Measurements from ENCODE around the gene ETV7. TPM values are rescaled to one million over a fixed set of nuclear protein-coding genes. Genes with fewer than 3 reads are reported as not detected.
A peak's percentile ranks its signal among the peaks of the same experiment; 100 is the strongest.

ETV7 gene
- total RNA-seq, 1 donor from 2014 or later = 0.59 TPM

GRCh38 chr6:36360241-36361054 lies 27.0 kb downstream of the ETV7 start:
- no peaks in the 10 kb centered on the region for H3K9me3 Mint-ChIP-seq (ENCODE audit: unreplicated experiment)
- no peak overlapping the region for H3K4me3 Mint-ChIP-seq (ENCODE audit: unreplicated experiment)
- DNase-seq (ENCODE audit: extremely low spot score, unreplicated experiment) = peak; percentile 88
- TF ChIP-seq, protein P1, sequence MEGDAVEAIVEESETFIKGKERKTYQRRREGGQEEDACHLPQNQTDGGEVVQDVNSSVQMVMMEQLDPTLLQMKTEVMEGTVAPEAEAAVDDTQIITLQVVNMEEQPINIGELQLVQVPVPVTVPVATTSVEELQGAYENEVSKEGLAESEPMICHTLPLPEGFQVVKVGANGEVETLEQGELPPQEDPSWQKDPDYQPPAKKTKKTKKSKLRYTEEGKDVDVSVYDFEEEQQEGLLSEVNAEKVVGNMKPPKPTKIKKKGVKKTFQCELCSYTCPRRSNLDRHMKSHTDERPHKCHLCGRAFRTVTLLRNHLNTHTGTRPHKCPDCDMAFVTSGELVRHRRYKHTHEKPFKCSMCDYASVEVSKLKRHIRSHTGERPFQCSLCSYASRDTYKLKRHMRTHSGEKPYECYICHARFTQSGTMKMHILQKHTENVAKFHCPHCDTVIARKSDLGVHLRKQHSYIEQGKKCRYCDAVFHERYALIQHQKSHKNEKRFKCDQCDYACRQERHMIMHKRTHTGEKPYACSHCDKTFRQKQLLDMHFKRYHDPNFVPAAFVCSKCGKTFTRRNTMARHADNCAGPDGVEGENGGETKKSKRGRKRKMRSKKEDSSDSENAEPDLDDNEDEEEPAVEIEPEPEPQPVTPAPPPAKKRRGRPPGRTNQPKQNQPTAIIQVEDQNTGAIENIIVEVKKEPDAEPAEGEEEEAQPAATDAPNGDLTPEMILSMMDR (IDR thresholded peaks at IDR 0.05) = peak; percentile 83
- peaks cover 8% of the 10 kb centered on the region for H3K27me3 Mint-ChIP-seq (ENCODE audit: unreplicated experiment)
- H3K27ac Mint-ChIP-seq (ENCODE audit: unreplicated experiment) = no peak overlapping the region
- no peaks in the 10 kb centered on the region for H3K36me3 Mint-ChIP-seq (ENCODE audit: unreplicated experiment)
- H3K4me1 Mint-ChIP-seq (ENCODE audit: unreplicated experiment) = peaks cover 8% of the 10 kb centered on the region

GRCh38 chr6:36358226-36358915 lies 29.1 kb downstream of the ETV7 start:
- TF ChIP-seq, protein P1 (IDR thresholded peaks at IDR 0.05) = no peak
- Mint-ChIP-seq H3K4me3 (ENCODE audit: unreplicated experiment) (no peak overlapping the region), H3K36me3 (ENCODE audit: unreplicated experiment) (no peaks in the 10 kb centered on the region), H3K27me3 (ENCODE audit: unreplicated experiment) (peaks cover 25% of the 10 kb centered on the region), H3K9me3 (ENCODE audit: unreplicated experiment) (peaks cover 4% of the 10 kb centered on the region), H3K27ac (ENCODE audit: unreplicated experiment) (no peak overlapping the region), H3K4me1 (ENCODE audit: unreplicated experiment) (peaks cover 8% of the 10 kb centered on the region)
- no peak for DNase-seq (ENCODE audit: extremely low spot score, unreplicated experiment)

GRCh38 chr6:36357872-36358225 lies 29.6 kb downstream of the ETV7 start:
- Mint-ChIP-seq H3K4me1 (ENCODE audit: unreplicated experiment) (peaks cover 8% of the 10 kb centered on the region), H3K36me3 (ENCODE audit: unreplicated experiment) (no peaks in the 10 kb centered on the region), H3K4me3 (ENCODE audit: unreplicated experiment) (no peak overlapping the region), H3K27me3 (ENCODE audit: unreplicated experiment) (peaks cover 29% of the 10 kb centered on the region), H3K9me3 (ENCODE audit: unreplicated experiment) (peaks cover 6% of the 10 kb centered on the region), H3K27ac (ENCODE audit: unreplicated experiment) (no peak overlapping the region)
- TF ChIP-seq, protein P1 (IDR thresholded peaks at IDR 0.05) = no peak
- DNase-seq (ENCODE audit: extremely low spot score, unreplicated experiment) = no peak

GRCh38 chr6:36355819-36356218 lies 31.6 kb downstream of the ETV7 start:
- Mint-ChIP-seq H3K4me1 (ENCODE audit: unreplicated experiment) (peaks cover 8% of the 10 kb centered on the region), H3K27ac (ENCODE audit: unreplicated experiment) (no peak overlapping the region), H3K27me3 (ENCODE audit: unreplicated experiment) (peaks cover 30% of the 10 kb centered on the region), H3K36me3 (ENCODE audit: unreplicated experiment) (no peaks in the 10 kb centered on the region), H3K9me3 (ENCODE audit: unreplicated experiment) (peaks cover 7% of the 10 kb centered on the region), H3K4me3 (ENCODE audit: unreplicated experiment) (no peak overlapping the region)
- TF ChIP-seq, protein P1 (IDR thresholded peaks at IDR 0.05) = no peak
- DNase-seq (ENCODE audit: extremely low spot score, unreplicated experiment) = no peak

- Mint-ChIP-seq H3K4me3 (ENCODE audit: unreplicated experiment) (no peak overlapping the region), H3K36me3 (ENCODE audit: unreplicated experiment) (no peaks in the 10 kb centered on the region), H3K27ac (ENCODE audit: unreplicated experiment) (no peak overlapping the region), H3K4me1 (ENCODE audit: unreplicated experiment) (peaks cover under 1% of the 10 kb centered on the region), H3K27me3 (ENCODE audit: unreplicated experiment) (peaks cover 38% of the 10 kb centered on the region), H3K9me3 (ENCODE audit: unreplicated experiment) (peaks cover 7% of the 10 kb centered on the region)
- TF ChIP-seq, protein P1 (IDR thresholded peaks at IDR 0.05) = no peak
- DNase-seq (ENCODE audit: extremely low spot score, unreplicated experiment) = no peak
Observed at GRCh38 chr6:36353411-36353915, 34.0 kb downstream of the ETV7 start.
